Kasumi-1 (cell line): Measurements from ENCODE around the gene S100A5.
"Not testable (repeated sequence)": the region's sequence is repeated elsewhere in the genome, so short reads cannot be mapped to it uniquely, and the experiment has no call there.

Source experiments
- DNase-seq, 2 experiments: peaks; one replicate each; lab custom pipeline; 2025; lab: John Stamatoyannopoulos, UW

The S100A5 gene

GRCh38 chr1:153540394-153541361 lies at the start of gene S100A5:
Gene S100A5, minus strand, starts transcription at chr1:153540934. Its CDS starts 743 bp downstream, at chr1:153540191.
- DNase-seq, result peak; percentile 81 to 84

- no peak for DNase-seq
Measured at GRCh38 chr1:153588482-153588881, 47.7 kb upstream of the S100A5 start.

- DNase-seq, result not testable (repeated sequence)
Measured at GRCh38 chr1:153588033-153588432, 47.3 kb upstream of the S100A5 start.

- no peak for DNase-seq
Measured at GRCh38 chr1:153587314-153587713, 46.6 kb upstream of the S100A5 start.

GRCh38 chr1:153586347-153586746 lies 45.6 kb upstream of the S100A5 start:
- no peak for DNase-seq

GRCh38 chr1:153585006-153585405 lies 44.3 kb upstream of the S100A5 start:
- DNase-seq, result no peak

GRCh38 chr1:153583976-153584375 lies 43.2 kb upstream of the S100A5 start:
- no peak for DNase-seq

- DNase-seq, result not testable (repeated sequence)
Measured at GRCh38 chr1:153583514-153583913, 42.8 kb upstream of the S100A5 start.

GRCh38 chr1:153582836-153583235 lies 42.1 kb upstream of the S100A5 start:
- not testable (repeated sequence) for DNase-seq

GRCh38 chr1:153578936-153579335 lies 38.2 kb upstream of the S100A5 start:
- no peak for DNase-seq

- DNase-seq, result no peak
Measured at GRCh38 chr1:153578490-153578889, 37.8 kb upstream of the S100A5 start.

GRCh38 chr1:153577624-153578051 lies 36.9 kb upstream of the S100A5 start:
- no peak for DNase-seq

- peak in 1 of 2 experiments; percentile 13 for DNase-seq
Measured at GRCh38 chr1:153577138-153577537, 36.4 kb upstream of the S100A5 start.

GRCh38 chr1:153575497-153575896 lies 34.8 kb upstream of the S100A5 start:
- DNase-seq, result not testable (repeated sequence)

GRCh38 chr1:153575081-153575491 lies 34.4 kb upstream of the S100A5 start:
- not testable (repeated sequence) for DNase-seq

- DNase-seq, result no peak
Measured at GRCh38 chr1:153573351-153573750, 32.6 kb upstream of the S100A5 start.

- peak; percentile 52 to 54 for DNase-seq
Measured at GRCh38 chr1:153572569-153573015, 31.9 kb upstream of the S100A5 start.

- no peak for DNase-seq
Measured at GRCh38 chr1:153571706-153572105, 31.0 kb upstream of the S100A5 start.

- no peak for DNase-seq
Measured at GRCh38 chr1:153570874-153571273, 30.1 kb upstream of the S100A5 start.

- no peak for DNase-seq
Measured at GRCh38 chr1:153569465-153569864, 28.7 kb upstream of the S100A5 start.

GRCh38 chr1:153568367-153569099 lies 27.8 kb upstream of the S100A5 start:
- peak; percentile 79 to 83 for DNase-seq

GRCh38 chr1:153567621-153568366 lies 27.1 kb upstream of the S100A5 start:
- no peak for DNase-seq
